HG02870 (cell line): ENCODE results near the gene HHATL.

Experiments
- ATAC-seq: cut with Tn5 transposase; IDR thresholded peaks from one replicate; pipeline ENCODE4 v1.9.1; 2021; ENCODE audit warnings: mild to moderate bottlenecking, moderate library complexity; ENCODE audit not compliant: unreplicated experiment

Gene HHATL

DNA sequence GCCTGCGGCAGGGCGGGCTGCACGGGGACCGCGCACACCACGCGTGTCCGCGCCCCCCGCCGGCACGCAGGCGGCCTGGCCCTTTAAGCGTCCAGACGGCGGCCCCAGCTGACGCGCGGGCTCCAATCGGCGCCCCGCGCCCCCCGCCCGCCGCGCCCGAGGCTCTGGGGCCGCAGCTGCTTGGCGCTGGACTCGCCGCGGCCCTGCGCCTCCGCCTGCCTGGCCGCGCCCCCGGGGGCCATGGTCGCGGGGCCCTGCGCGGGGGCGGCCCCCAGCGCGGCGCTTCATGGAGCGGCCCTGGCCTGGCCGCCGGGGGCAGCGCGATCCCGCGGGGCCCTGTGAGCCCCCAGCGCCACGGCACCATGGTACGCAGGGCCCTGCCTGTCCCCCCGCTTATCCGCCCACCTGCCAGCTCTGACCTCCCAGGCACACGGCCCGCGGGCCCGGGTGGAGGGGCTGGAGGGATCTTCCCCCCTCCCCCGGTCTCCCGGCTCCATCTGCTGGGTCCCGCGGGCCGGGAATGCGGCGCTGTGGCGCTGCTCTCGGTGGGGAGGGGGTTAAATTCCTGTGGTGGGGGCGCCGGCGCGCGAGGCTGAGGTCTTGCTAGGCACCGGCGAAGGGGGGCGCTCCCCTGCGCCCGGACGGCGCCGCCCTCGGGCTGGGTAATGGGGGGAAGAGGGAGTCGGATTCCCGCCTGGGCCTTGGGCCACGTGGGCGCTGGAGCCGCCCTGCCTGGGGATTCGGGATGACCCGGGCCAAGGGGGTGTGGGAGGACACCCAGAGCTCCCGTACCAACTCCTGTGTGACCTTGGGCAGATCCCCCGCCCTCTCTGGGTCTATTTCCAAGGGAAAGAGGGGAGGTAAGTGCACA, 48.0 kb downstream of the HHATL start:
- ATAC-seq, result no peak

DNA sequence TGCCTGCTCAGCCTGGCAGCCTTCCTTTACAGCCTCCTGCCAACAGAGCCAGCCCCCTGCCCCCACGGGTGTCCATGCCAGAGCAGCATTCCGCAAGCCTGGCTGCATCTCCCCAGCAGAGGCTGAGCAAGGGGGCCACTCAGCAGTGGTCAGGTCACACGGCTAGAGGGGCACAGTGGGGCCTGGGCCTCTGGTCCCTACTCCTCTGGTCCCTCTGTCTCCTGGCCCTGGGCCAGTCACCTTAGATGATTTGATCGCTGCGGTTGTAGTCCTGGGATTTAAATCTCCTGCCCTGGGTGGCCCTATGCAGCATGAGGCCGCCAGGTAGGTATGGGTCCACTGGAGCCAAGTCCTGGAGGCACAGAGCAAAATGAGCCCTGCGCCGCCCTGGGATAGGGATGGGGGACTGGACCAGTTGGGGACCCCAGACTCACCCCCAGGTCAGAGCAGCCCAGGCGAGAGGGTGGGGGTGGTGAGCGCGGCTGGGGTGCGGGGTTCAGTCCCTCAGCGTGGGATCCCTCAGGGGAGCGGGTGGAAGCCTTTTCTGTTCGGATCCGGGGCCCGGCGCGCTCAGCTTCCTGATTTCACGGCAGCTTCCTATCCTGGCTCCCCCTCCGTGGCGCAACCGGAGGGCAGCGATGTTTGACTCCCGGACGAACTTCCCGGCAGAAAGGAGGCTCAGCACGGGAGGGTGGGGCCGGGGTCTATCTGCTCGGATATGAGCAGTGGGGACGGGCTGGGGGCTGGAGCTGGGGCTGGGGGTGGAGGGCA, 48.9 kb downstream of the HHATL start, which contains the start of gene ZBTB47:
ZBTB47 (plus strand) TSS at position 138 of the 771 bp plus-strand sequence. CDS start 4,659 bp downstream, outside the sequence.
- ATAC-seq, result no peak

DNA sequence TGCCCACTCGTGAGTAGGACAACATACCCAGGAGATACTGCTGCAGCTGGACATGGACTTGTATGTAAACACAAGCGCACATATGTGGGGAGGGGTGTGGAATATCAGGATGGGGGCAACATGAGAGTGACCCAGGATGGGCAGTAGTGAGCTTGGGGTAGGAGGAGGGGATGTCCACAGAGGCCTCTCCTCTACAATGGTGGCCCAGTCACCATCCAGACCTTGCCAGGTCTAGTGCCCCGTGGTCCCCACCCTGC, 49.4 kb downstream of the HHATL start:
- ATAC-seq, result no peak

DNA sequence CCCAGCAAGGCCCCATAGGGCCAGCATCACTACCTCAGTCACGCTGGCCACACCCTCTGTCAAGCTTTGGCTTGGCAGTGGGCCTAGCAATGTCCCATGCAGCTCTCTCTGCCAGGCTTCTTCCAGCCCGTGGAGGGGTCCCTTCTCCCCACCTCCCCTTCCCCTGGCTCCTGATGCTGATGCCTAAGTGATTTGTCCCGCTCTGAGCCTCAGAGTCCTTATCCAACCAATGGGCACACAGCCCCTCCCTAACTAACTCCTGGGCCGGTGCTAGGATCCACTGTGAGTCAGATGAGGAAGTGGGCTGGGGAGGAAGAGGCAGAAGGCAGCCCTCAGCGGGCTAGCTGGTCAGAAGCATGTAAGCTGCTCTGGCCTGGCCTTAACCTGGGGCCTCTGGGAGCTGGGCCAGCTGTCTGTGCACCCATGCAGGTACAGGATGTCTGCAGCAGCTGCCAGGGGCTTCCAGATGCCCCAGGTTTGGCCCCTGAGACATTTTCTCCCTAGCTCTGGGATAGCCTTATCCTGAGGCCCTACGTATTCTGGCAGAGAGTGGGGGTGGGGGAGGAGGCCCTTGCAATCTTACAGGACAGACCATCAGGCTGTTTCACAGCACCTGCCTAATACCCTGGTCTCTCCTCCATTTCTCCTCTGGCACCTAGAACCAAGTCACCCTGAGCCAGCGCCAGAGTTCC, 49.8 kb downstream of the HHATL start:
- no peak for ATAC-seq

DNA sequence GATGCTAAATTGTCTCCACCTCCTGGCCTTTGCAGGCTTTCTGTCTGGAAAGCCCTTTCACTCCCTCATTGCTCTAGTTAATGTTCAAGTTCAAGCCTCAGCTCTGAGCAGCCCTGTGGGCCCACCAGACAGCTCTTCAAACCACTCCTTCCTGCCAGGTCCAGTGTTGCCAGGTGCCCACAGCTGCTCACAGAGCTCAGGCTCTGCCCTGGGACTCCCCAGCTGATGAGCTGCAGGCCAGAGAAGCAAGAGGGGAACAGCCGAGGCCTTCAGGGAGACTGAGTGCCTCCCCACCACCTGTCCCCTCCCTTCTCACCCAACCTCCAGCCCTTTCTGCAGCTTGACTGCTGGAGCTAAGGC, 50.4 kb downstream of the HHATL start:
- no peak for ATAC-seq

DNA sequence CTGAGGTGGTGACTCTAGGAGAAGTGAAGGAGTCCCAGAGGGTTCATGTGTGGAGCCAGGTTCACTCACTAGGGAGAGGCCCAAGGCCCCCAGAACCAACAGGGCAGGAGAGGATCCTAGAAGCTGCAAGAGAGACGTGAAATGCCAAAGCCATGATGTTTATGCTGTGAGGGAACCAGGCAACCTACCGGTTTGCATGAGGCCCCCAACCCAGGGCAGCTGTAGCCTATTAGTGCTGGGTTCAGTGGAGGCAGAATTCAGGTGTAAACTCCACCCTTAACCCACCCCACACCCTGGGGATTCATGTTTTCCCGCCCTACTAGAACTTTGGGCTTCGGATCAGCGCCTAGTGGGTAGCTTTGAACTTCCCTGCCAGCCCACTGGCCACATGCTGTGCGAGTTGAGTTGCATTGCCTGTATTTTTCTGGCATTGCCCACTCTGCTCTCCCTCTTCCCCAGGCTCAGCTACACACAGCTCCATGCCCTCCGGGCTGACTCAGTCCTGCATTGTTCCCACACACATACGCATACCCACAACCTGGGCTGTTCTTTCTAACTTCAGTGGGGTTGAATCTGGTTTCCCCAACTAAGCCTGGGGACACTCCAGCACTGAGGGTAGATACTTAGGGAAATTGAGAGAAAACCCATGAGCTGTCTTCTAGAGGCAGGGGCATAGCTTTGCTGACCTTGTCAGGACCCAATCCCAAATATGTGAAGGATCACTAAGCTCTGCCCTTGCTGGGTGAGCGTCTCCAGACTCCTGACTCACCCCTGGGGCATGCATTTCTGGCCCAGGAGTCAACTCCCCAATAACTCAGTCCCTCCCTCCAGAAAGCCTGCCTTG, 51.1 kb downstream of the HHATL start:
- no peak for ATAC-seq

DNA sequence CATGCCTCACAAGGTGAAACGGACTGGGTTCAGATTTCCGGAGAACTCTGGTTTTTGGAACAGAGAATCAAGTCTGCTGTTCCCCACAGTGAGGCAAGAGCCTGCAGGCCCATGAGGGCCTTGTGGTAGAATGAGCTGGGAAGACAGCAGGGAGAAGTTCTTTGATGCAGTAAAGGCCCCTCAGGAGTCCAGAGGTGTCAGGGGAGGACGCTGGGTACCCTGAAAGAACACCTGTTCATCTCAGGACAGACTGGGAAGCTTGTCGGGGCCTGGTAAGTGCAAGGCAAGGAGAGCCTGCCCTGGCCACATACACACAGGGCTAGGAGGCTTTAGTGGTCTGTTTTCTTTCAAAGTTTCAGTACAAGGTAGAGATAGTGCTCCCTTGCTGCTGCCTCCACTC, 52.8 kb downstream of the HHATL start:
- ATAC-seq, result no peak

DNA sequence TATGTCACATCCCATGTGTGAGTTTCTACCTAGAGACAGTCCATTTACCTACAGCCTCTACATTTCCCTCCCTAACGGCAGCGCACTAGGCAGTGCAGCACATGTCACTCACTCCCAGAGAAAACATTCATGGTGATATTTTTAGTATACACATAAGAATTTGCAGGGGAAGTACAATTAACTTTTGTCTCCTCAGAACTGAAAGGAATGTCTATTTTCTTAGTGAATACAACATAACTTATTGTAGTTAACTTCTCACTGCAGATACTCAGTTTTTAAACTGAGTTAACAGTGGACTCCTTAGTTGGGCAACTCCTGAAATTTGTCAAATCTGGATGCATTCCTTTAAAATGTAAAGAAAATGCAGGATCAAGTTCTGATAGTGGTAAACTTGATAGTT, 53.6 kb downstream of the HHATL start:
- ATAC-seq, result no peak

DNA sequence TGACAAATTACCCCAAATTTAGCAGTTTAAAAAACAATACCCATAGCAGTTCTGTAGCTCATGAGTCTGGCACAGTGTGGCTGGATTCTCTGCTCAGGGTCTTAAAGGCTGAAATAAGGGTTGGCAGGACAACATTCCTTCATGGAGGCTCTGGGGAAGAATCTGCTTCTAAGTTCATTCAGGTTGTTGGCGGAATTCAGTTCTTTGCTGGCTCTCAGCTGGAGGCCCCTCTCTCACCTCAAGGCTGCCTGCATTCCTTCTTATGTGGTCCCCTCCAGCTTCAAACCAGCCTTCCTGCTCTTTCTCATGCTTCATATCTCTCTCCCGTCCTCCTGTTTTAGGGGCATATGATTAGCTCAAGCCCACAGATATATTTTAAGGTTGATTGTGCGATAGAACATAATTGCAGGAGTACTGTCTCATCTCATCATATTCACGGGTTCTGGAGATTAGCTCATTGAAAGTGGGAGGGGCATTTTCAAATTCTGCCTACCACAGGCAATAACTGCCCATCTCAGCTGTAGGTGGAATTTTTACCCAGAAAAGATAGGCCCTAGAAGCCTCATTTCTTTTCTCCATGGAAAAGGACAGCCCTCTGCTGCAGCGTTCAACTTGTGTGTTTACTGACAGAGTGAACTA, 54.7 kb downstream of the HHATL start:
- ATAC-seq, result no peak
